Brain microvascular endothelial cell (primary cell): ENCODE data around the gene SEC22C.
"Not testable (repeated sequence)": the region's sequence is repeated elsewhere in the genome, so short reads cannot be mapped to it uniquely, and the experiment has no call there.

Experiments used
- DNase-seq: peaks from one replicate; pipeline ENCODE4 v3.0.0-alpha.2; 2020
- H3K27ac ChIP-seq: fragments of 250-450 bp; sonication (Bioruptor Pico); 2 replicates; pipeline ENCODE4 v1.5.1; 2020; ENCODE audit warnings: mild to moderate bottlenecking, moderate library complexity
- H3K27me3 ChIP-seq: fragments of 250-450 bp; sonication (Bioruptor Pico); replicated peaks from 2 replicates; pipeline ENCODE4 v1.5.1; 2020; ENCODE audit warnings: mild to moderate bottlenecking
- H3K36me3 ChIP-seq: fragments of 250-450 bp; sonication (Bioruptor Pico); replicated peaks from 2 replicates; pipeline ENCODE4 v1.5.1; 2020; ENCODE audit warnings: mild to moderate bottlenecking
- H3K4me3 ChIP-seq: 2 replicates; pipeline ENCODE4 v1.5.1; 2011; ENCODE audit warnings: low read depth, mild to moderate bottlenecking, control low read depth, low read length, moderate library complexity
- CTCF ChIP-seq: IDR thresholded peaks from 2 replicates; pipeline ENCODE4 v1.5.1; 2011; ENCODE audit warnings: low read depth, mild to moderate bottlenecking, moderate library complexity, low read length, control low read depth, inconsistent platforms; ENCODE audit errors: missing control alignments
- in situ Hi-C: cut with HindIII; loops from 2 replicates; pipeline ENCODE4 v1.10.0; 2017; ENCODE audit warnings: low sequenced_read_pairs, low pct_ligation_motif_present

SEC22C gene

DNA sequence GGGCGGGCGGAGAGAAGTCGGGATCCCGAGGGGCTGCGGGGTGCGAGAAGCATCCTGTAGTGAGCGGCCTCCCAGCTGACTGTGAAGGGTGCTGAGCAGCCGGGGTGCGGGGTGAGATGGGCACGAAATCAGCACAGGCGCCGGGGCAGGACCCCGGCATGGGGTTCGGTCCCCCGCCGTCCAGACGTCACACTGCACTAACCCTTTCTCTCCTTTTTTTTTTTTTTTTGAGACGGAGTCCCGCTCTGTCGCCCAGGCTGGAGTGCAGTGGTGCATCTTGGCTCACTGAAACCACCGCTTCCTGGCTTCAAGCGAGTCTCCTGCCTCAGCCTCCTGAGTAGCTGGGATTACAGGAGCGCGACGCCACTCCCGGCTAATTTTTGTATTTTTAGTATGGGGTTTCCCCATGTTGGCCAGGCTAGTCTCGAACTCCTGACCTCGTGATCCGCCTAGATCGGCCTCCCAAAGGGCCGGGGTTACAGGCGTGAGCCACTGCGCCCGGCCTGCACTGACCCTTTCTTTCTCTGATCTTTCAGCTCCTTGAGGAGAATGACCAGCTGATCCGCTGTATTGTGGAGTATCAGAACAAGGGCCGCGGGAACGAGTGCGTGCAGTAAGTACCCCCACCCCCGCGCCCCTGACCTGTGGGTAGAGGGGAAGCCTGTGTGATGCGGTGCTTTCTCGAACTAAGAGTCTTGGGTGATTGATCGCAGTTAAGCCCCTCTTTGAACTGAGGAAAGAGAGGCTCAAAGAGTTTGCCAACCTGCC lies 9.4 kb upstream of the SEC22C start:
- no peak for TF ChIP-seq CTCF
- in situ Hi-C loops: no loop called here
- no peak for DNase-seq
- Histone ChIP-seq H3K36me3 (peaks cover 6% of the 10 kb centered on the region), H3K27ac (peak overlapping the region; percentile 67), H3K4me3 (peak overlapping the region; percentile 78), H3K27me3 (no peaks in the 10 kb centered on the region)

DNA sequence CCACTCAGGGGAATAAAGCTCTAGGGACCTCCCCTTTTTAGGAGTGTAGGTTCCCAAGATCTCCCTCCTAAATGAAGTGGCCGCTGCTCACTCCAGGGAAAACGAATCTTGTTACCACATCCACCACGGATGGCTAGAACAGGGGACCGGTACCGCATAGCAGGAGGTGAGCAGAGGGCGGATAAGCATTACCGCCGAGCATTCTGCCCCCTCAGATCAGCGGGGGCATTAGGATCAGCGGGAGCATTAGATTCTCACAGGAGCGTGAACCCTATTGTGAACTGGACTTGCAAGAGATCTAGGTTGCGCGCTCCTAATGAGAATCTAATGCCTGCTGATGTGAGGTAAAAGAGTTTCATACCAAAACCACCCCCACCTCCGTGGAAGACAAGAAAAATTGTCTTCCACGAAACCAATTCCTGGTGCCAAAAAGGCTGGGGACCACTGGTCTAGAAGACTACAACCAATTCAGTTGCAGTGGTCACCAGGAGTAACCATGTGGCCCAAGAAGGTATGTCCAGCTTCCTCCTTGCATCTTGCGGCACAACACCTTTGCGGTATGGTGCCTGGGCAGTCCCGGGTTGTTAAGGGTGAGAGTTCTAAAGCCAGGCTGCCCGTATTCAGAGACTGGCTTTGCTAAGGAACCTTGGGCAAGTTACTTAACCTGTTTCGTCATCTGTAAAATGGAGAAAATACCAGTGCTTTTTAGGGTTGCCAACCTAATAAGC lies 7.8 kb upstream of the SEC22C start:
- TF ChIP-seq CTCF: no peak
- in situ Hi-C loops: no loop called here
- H3K4me3 ChIP-seq: no peak overlapping the region
- no peak overlapping the region for H3K27ac ChIP-seq
- no peak for DNase-seq
- peaks cover 4% of the 10 kb centered on the region for H3K36me3 ChIP-seq
- H3K27me3 ChIP-seq: no peaks in the 10 kb centered on the region

GRCh38 chr3:42588625-42589024 lies 6.9 kb upstream of the SEC22C start:
- no peaks in the 10 kb centered on the region for H3K27me3 ChIP-seq
- no peak for DNase-seq
- TF ChIP-seq CTCF: no peak
- H3K36me3 ChIP-seq: peaks cover 3% of the 10 kb centered on the region
- no peak overlapping the region for H3K27ac ChIP-seq
- in situ Hi-C loops: no loop called here
- no peak overlapping the region for H3K4me3 ChIP-seq

- H3K27me3 ChIP-seq: no peaks in the 10 kb centered on the region
- in situ Hi-C loops: no loop called here
- no peak for DNase-seq
- no peak for TF ChIP-seq CTCF
- H3K27ac ChIP-seq: peak overlapping the region; percentile 66
- peak overlapping the region; percentile 84 for H3K4me3 ChIP-seq
- peaks cover 3% of the 10 kb centered on the region for H3K36me3 ChIP-seq
These were observed 805 bp upstream of the SEC22C start for GRCh38 chr3:42582474-42583070.

DNA sequence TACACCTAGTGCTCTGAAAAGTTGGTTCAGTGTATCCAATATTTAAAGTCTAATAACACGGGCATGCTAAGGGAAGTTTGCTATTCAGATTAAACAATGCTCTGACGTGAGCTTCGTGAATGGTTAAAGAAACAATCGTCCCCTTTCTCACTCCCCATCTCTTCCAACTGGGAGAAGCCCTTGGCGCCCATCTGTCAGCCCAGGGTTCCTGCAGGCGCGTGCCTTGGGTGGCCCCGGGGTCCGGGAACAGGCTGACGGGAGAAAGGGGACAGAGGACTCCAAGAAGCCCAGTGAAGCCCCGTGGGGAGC lies 413 bp downstream of the SEC22C start:
- in situ Hi-C loops: no loop called here
- Histone ChIP-seq H3K4me3 (peak overlapping the region; percentile 84), H3K27ac (peak overlapping the region; percentile 66), H3K27me3 (no peaks in the 10 kb centered on the region), H3K36me3 (peaks cover 3% of the 10 kb centered on the region)
- DNase-seq: peak; percentile 5
- TF ChIP-seq CTCF: no peak

GRCh38 chr3:42579346-42579745 lies 2.4 kb downstream of the SEC22C start:
- H3K4me3 ChIP-seq, DNase-seq, H3K36me3 ChIP-seq, H3K27ac ChIP-seq, H3K27me3 ChIP-seq, in situ Hi-C loops: not testable (repeated sequence)
